CD4-positive, alpha-beta T cell (primary cell): ENCODE measurements around the gene NUDT8. TPM values are rescaled to one million over a fixed set of nuclear protein-coding genes. Genes with fewer than 3 reads are reported as not detected.
A peak's percentile ranks its signal among the peaks of the same experiment; 100 is the strongest.

Source experiments
- ATAC-seq: fragments of 200-7000 bp; cut with Tn5 transposase; one replicate; pipeline ENCODE4 v1.10.0; 2022; ENCODE audit warnings: mild to moderate bottlenecking; ENCODE audit not compliant: poor library complexity
- CTCF ChIA-PET: fragments of 350-600 bp; sonication (Branson Sonifier 250); formaldehyde crosslinking; loops from one replicate; lab custom pipeline; 2021; ENCODE audit warnings: antibody characterized with exemption, inconsistent platforms; lab: Charles Lee
- POLR2A ChIA-PET: fragments of 350-600 bp; sonication (Branson Sonifier 250); formaldehyde crosslinking; loops from one replicate; lab custom pipeline; 2021; ENCODE audit warnings: antibody characterized with exemption, inconsistent platforms; lab: Charles Lee
- DNase-seq, 14 experiments: peaks; one replicate each; pipeline ENCODE4 v3.0.0-alpha.2; 2013 to 2020; ENCODE audit warnings: mixed read lengths in 2 of 14
- H3K27ac ChIP-seq, 2 donors: one replicate each; pipeline versions ENCODE4 v1.5.1 to v1.7.0; 2013; ENCODE audit warnings: low read length in 2 of 2, low read depth in 1 of 2, mild to moderate bottlenecking in 1 of 2
- H3K27me3 ChIP-seq, 2 experiments: 1 replicate in 1 of 2; 2 replicates in 1 of 2; pipeline versions ENCODE4 v1.6.1 to v1.7.0; 2013; ENCODE audit warnings: low read length in 2 of 2, control low read depth in 1 of 2, mild to moderate bottlenecking in 1 of 2, moderate library complexity in 1 of 2; ENCODE audit not compliant: insufficient read depth in 2 of 2, control insufficient read depth in 1 of 2
- H3K36me3 ChIP-seq: one replicate; pipeline ENCODE4 v1.6.1; 2013; ENCODE audit warnings: low read length, control low read depth; ENCODE audit not compliant: insufficient read depth
- H3K4me1 ChIP-seq: one replicate; pipeline ENCODE4 v1.6.1; 2013; ENCODE audit warnings: low read length, control low read depth; ENCODE audit not compliant: insufficient read depth
- H3K4me3 ChIP-seq: one replicate; pipeline ENCODE4 v1.5.1; 2013; ENCODE audit warnings: mild to moderate bottlenecking, low read length, moderate library complexity
- H3K9me3 ChIP-seq, 2 experiments: 1 replicate in 1 of 2; 2 replicates in 1 of 2; pipeline versions ENCODE4 v1.6.1 to v1.7.0; 2013; ENCODE audit warnings: low read length in 2 of 2, mild to moderate bottlenecking in 2 of 2, control low read depth in 1 of 2, moderate library complexity in 1 of 2; ENCODE audit not compliant: control insufficient read depth in 1 of 2, insufficient read depth in 1 of 2
- H3K27ac Mint-ChIP-seq: one replicate; pipeline ENCODE4 v1.8.0; 2020; ENCODE audit warnings: mixed read lengths
- H3K27me3 Mint-ChIP-seq: one replicate; pipeline ENCODE4 v1.8.0; 2021; ENCODE audit warnings: mixed read lengths
- H3K36me3 Mint-ChIP-seq: one replicate; pipeline ENCODE4 v1.8.0; 2021; ENCODE audit warnings: low read depth, mixed read lengths
- H3K4me1 Mint-ChIP-seq: one replicate; pipeline ENCODE4 v1.8.0; 2021; ENCODE audit warnings: low read depth, mixed read lengths
- H3K4me3 Mint-ChIP-seq: one replicate; pipeline ENCODE4 v1.8.0; 2020; ENCODE audit warnings: mild to moderate bottlenecking, mixed read lengths
- H3K9me3 Mint-ChIP-seq: one replicate; pipeline ENCODE4 v1.8.0; 2020; ENCODE audit warnings: mixed read lengths
- intact Hi-C, 2 experiments: fragments of 100-400 bp; cut with DNase I in 1 of 2; cut with micrococcal nuclease in 1 of 2; formaldehyde crosslinking; loops; one replicate each; pipeline versions ENCODE4 v1.15.1 to v1.9.0; 2023 to 2025; cut with DNase I, micrococcal nuclease
- total RNA-seq, 174 experiments: library from RNA in 2 of 174; stranded (reverse) in 2 of 174; gene quantifications; one replicate each; pipeline ENCODE4 v1.2.3 and lab custom pipeline; 2021 to 2026
- TF ChIP-seq, protein P1 (sequence below): fragments of 200-600 bp; IDR thresholded peaks from one replicate; pipeline ENCODE4 v1.8.0; 2022; ENCODE audit warnings: antibody characterized with exemption, mild to moderate bottlenecking

The NUDT8 gene
- total RNA-seq, 2 experiments from 2014 or later = 0.92 to 1.4 TPM

- H3K4me3 ChIP-seq = no peak overlapping the region
- H3K27me3 ChIP-seq = no peaks in the 10 kb centered on the region
- Mint-ChIP-seq H3K27me3 (no peaks in the 10 kb centered on the region), H3K4me1 (peaks cover 32% of the 10 kb centered on the region), H3K9me3 (no peaks in the 10 kb centered on the region), H3K4me3 (peak overlapping the region; percentile 76), H3K36me3 (peaks cover 4% of the 10 kb centered on the region), H3K27ac (peak overlapping the region; percentile 27)
- H3K4me1 ChIP-seq = peaks cover 48% of the 10 kb centered on the region
- TF ChIP-seq, protein P1, sequence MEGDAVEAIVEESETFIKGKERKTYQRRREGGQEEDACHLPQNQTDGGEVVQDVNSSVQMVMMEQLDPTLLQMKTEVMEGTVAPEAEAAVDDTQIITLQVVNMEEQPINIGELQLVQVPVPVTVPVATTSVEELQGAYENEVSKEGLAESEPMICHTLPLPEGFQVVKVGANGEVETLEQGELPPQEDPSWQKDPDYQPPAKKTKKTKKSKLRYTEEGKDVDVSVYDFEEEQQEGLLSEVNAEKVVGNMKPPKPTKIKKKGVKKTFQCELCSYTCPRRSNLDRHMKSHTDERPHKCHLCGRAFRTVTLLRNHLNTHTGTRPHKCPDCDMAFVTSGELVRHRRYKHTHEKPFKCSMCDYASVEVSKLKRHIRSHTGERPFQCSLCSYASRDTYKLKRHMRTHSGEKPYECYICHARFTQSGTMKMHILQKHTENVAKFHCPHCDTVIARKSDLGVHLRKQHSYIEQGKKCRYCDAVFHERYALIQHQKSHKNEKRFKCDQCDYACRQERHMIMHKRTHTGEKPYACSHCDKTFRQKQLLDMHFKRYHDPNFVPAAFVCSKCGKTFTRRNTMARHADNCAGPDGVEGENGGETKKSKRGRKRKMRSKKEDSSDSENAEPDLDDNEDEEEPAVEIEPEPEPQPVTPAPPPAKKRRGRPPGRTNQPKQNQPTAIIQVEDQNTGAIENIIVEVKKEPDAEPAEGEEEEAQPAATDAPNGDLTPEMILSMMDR = peak; percentile 48
- CTCF ChIA-PET = interaction anchor here (1.5 to 2.0 kb wide), 2 partner anchors 11 to 19 kb away, joined by 7 to 9 read pairs; partner anchors contain the start of gene NUDT8
- ATAC-seq (peak; percentile 92), DNase-seq (peak; percentile 21 to 78 (median 51))
- H3K36me3 ChIP-seq = no peaks in the 10 kb centered on the region
- H3K27ac ChIP-seq = no peak overlapping the region
- peaks cover 0 to 5% of the 10 kb centered on the region in 2 experiments for H3K9me3 ChIP-seq
- intact Hi-C loops = loop anchor here in 1 of 2 experiments (1.0 kb wide), 1 partner anchor 18 kb away; no protein-coding TSS in a partner anchor
- POLR2A ChIA-PET = interaction anchor here (0.5 to 4.9 kb wide), 3 partner anchors 11 to 190 kb away, joined by 3 to 51 read pairs (median 3); partner anchors contain the start of gene NUDT8
Observed at GRCh38 chr11:67648140-67648795, 18.5 kb upstream of the NUDT8 start.

- Histone ChIP-seq H3K4me1 (peaks cover 48% of the 10 kb centered on the region), H3K36me3 (no peaks in the 10 kb centered on the region), H3K27me3 (no peaks in the 10 kb centered on the region), H3K9me3 (peaks cover 0 to 5% of the 10 kb centered on the region in 2 experiments), H3K27ac (no peak overlapping the region), H3K4me3 (no peak overlapping the region)
- no peaks in the 10 kb centered on the region for H3K9me3 Mint-ChIP-seq
- peak in 1 of 14 experiments; percentile 14 for DNase-seq
- ChIA-PET POLR2A (interaction anchor here (2.2 kb wide), 1 partner anchor 18 kb away, joined by 11 read pairs; the partner anchor contains the start of gene NUDT8), CTCF (interaction anchor here (2.0 kb wide), 1 partner anchor 19 kb away, joined by 9 read pairs; the partner anchor contains the start of gene NUDT8)
- no peak for ATAC-seq
- peaks cover 4% of the 10 kb centered on the region for H3K36me3 Mint-ChIP-seq
- intact Hi-C loops = no loop called here
- H3K27me3 Mint-ChIP-seq = no peaks in the 10 kb centered on the region
- H3K4me3 Mint-ChIP-seq = no peak overlapping the region
- H3K27ac Mint-ChIP-seq = no peak overlapping the region
- TF ChIP-seq, protein P1 = no peak
- peaks cover 32% of the 10 kb centered on the region for H3K4me1 Mint-ChIP-seq
Observed at GRCh38 chr11:67647471-67647870, 17.7 kb upstream of the NUDT8 start.

DNA sequence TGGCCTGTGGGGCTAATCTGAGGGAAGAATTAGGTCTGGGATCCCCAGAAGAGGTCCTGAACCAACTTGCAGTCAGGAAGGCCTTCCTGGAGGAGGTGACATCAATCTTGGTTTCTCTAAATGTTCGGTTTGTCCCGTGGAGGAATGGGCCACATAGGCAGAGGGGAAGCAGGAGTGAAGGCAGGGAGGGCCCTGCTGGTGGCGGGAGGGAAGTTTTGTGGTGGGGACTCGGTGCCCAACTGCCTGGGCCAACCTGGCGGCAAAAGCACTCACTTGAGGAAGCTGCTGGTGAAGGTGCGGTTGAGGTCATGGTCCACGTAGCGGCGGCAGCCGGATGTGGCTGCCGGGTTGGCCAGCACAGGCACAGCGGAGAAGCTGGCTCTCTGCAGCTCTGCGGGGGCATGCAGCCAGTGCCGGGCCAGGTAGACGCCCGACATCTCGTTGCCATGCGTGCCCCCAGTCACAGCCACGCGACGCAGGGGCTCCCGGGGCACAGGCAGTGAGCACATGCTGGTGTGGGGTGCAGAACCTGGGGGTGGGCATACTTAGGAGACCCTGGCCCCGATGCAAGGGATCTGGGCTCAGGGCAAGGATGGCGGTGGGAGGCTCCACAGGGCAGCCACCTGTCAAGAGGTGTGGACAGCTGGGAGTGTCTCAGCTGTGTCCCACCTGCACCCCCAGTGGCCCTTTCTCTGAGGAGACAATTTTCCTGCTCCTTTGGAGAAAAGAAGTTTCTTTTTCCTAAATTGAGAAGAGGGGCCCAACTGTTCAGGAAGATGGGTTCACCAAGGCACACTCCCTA is 17.0 kb upstream of the NUDT8 start:
- peak overlapping the region; percentile 62 for H3K4me3 Mint-ChIP-seq
- no peak overlapping the region for H3K27ac ChIP-seq
- no peaks in the 10 kb centered on the region for H3K27me3 ChIP-seq
- H3K4me1 ChIP-seq = peaks cover 48% of the 10 kb centered on the region
- ChIA-PET CTCF (interaction anchor here (1.1 to 1.6 kb wide), 2 partner anchors 10 to 17 kb away, joined by 3 to 6 read pairs; partner anchors contain the start of gene NUDT8), POLR2A (interaction anchor here (0.9 to 2.2 kb wide), 3 partner anchors 13 to 32 kb away, joined by 3 to 11 read pairs (median 4); partner anchors contain the start of gene NUDT8)
- TF ChIP-seq, protein P1 = no peak
- H3K27ac Mint-ChIP-seq = no peak overlapping the region
- no peaks in the 10 kb centered on the region for H3K36me3 ChIP-seq
- no peaks in the 10 kb centered on the region for H3K9me3 Mint-ChIP-seq
- peaks cover 0 to 5% of the 10 kb centered on the region in 2 experiments for H3K9me3 ChIP-seq
- intact Hi-C loops = no loop called here
- no peak for ATAC-seq
- peaks cover 4% of the 10 kb centered on the region for H3K36me3 Mint-ChIP-seq
- peak in 8 of 14 experiments; percentile 12 to 68 (median 42) for DNase-seq
- H3K4me3 ChIP-seq = no peak overlapping the region
- peaks cover 32% of the 10 kb centered on the region for H3K4me1 Mint-ChIP-seq
- no peaks in the 10 kb centered on the region for H3K27me3 Mint-ChIP-seq
